HG02678 (cell line): ENCODE results near the gene LMNB1.
"Not testable (repeated sequence)": the region's sequence is repeated elsewhere in the genome, so short reads cannot be mapped to it uniquely, and the experiment has no call there.

ENCODE experiments used
- ATAC-seq: cut with Tn5 transposase; IDR thresholded peaks from one replicate; pipeline ENCODE4 v1.9.1; 2021; ENCODE audit warnings: mild to moderate bottlenecking, moderate library complexity; ENCODE audit not compliant: unreplicated experiment

Gene LMNB1

GRCh38 chr5:126818736-126819135, 41.8 kb downstream of the LMNB1 start:
- no peak for ATAC-seq

- no peak for ATAC-seq
Measured at GRCh38 chr5:126819253-126819652, 42.3 kb downstream of the LMNB1 start.

- ATAC-seq = no peak
Measured at GRCh38 chr5:126826619-126827215, 49.8 kb downstream of the LMNB1 start.

GRCh38 chr5:126829098-126829497, 52.2 kb downstream of the LMNB1 start:
- ATAC-seq = no peak

- no peak for ATAC-seq
Measured at GRCh38 chr5:126830061-126830460, 53.1 kb downstream of the LMNB1 start.

GRCh38 chr5:126831156-126831555, 54.2 kb downstream of the LMNB1 start:
- ATAC-seq = no peak

- ATAC-seq = no peak
Measured at GRCh38 chr5:126836778-126837177, 59.8 kb downstream of the LMNB1 start.

- ATAC-seq = no peak
Measured at GRCh38 chr5:126837242-126837641, 60.3 kb downstream of the LMNB1 start.

- ATAC-seq = no peak
Measured at GRCh38 chr5:126837906-126838539, 61.1 kb downstream of the LMNB1 start.

GRCh38 chr5:126839407-126839806, 62.5 kb downstream of the LMNB1 start:
- not testable (repeated sequence) for ATAC-seq

- ATAC-seq = not testable (repeated sequence)
Measured at GRCh38 chr5:126843375-126843774, 66.4 kb downstream of the LMNB1 start.

GRCh38 chr5:126845470-126846070, 68.6 kb downstream of the LMNB1 start:
- ATAC-seq = peak; percentile 92

GRCh38 chr5:126846344-126846743, 69.4 kb downstream of the LMNB1 start:
- ATAC-seq = no peak

- no peak for ATAC-seq
Measured at GRCh38 chr5:126846744-126847455, 70.0 kb downstream of the LMNB1 start.

- ATAC-seq = no peak
Measured at GRCh38 chr5:126847456-126847820, 70.5 kb downstream of the LMNB1 start.

- ATAC-seq = no peak
Measured at GRCh38 chr5:126847826-126848251, 70.9 kb downstream of the LMNB1 start.

GRCh38 chr5:126848253-126848652, 71.3 kb downstream of the LMNB1 start:
- ATAC-seq = no peak

- no peak for ATAC-seq
Measured at GRCh38 chr5:126849101-126849678, 72.3 kb downstream of the LMNB1 start.

GRCh38 chr5:126851501-126852011, 74.6 kb downstream of the LMNB1 start:
- ATAC-seq = no peak

GRCh38 chr5:126852091-126852571, 75.2 kb downstream of the LMNB1 start:
- peak; percentile 82 for ATAC-seq

GRCh38 chr5:126852841-126853271, 75.9 kb downstream of the LMNB1 start:
- ATAC-seq = no peak
